T47D (cell line): ENCODE data around the gene CFAP20.
"Not testable (repeated sequence)": the region's sequence is repeated elsewhere in the genome, so short reads cannot be mapped to it uniquely, and the experiment has no call there.

Source experiments
- DNase-seq, 2 experiments: peaks; one replicate each; pipeline versions ENCODE4 v3.0.0 to v3.0.0-alpha.2; 2011 to 2012; ENCODE audit warnings: low read depth in 1 of 2, low spot score in 1 of 2
- JUND ChIP-seq: IDR thresholded peaks from 2 replicates; pipeline ENCODE4 v1.6.1; 2012; ENCODE audit warnings: low read depth
- in situ Hi-C: cut with HindIII; loops from 2 replicates; pipeline ENCODE4 v1.10.0; 2016; ENCODE audit warnings: low sequenced_read_pairs, low pct_unique_long_range_greater_than_20kb

Gene CFAP20

DNA sequence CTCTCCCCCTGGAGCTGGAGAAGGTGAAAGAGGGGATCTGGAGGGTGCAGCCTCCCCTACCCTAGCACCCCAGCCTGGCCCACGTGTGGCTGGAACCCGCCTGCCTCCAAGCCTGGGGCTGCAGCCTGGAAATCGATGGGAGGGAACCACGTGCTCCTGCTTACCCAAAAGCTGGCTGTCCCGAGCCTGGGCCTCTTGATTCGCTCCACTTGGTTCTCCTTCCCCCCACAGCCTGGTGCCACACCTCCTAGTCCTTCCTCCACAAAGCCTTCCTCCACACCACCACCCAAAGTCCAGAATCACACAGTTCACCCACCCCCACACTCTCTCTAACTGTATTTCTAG is 29.3 kb downstream of the CFAP20 start:
- in situ Hi-C loops = no loop called here
- no peak for DNase-seq
- no peak for TF ChIP-seq JUND

DNA sequence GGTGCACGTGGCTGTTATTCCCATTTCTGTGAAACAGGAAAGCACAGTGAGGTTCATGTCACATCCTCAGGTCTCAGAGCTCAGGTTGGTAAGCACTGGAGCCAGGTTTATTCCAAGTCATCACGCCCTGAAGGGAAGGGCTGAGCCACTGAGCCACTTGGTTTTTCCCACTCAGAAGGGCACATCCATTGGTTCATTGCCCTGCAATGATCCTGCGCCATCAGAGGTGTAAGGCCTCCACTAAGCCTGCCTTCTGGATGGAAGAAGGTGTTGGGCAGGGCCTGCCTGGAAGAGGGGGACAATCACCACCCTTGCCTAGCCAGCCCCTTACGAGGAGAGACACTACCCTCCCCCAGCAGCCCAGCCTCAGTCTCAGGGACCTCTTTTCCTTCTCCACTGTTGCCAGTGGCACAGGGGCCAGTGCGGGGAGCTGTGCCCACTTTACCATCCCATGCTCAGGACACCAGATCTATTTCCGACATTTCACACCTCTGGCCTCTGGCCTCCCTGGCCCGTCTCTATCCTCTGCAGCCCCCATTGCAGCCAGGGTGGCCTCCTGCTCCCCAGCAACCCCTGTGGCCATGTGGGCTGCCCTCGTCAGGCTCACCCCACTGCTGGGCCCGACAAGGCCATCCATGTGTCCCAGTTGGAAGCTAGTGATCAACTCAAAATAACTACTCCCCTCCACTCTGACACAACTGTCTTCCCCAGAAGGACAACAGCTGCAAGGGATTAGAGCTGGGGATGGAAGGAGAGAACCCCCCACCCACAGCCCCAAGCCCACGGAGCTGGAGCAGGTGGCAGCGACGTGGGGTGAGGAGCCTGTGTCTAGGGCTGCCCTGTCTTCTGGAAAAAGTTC is 29.9 kb downstream of the CFAP20 start:
- TF ChIP-seq JUND = no peak
- in situ Hi-C loops = no loop called here
- DNase-seq = no peak

DNA sequence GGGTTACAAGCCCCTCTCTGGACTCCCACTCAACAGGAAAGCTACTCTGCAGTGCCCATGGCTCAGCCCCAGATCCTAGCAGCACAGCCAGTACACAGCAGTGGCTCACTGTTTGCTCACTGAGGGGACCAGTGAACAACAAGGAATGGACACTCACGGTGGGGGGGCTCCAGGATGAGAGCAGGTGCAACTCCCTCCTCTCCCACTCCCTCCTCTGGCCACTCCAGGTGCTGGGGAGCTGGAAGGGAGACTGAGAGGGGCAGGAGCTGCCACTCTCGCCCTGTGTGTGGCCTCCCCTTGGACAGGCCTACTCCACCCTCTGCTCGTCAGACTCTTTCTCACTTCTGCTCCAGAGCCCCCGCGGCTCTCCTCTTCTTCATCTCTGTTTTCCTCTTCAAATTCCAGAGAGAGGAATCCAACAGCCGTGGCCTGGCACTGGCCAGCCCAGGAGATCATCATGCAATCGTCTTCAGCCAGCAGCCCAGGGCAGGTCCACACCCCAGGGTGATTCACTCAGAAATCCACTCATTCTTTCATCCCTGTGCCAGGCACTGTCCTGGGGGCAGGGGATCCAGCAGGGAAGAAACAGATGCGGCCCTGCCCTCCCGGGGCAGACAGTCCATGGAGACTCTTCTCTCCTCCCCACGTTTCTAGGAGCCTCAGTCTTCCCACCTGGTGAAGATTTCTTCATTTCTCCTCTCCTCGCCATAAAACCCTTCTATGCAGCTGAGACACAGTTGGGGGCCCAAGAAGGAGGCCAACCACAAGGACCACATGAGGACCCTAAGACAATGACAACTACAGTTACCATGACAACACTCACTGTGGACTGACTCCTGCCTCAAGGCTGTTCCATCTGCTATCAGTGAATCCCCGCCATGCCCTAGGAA is 30.7 kb downstream of the CFAP20 start:
- in situ Hi-C loops = no loop called here
- DNase-seq = no peak
- no peak for TF ChIP-seq JUND

DNA sequence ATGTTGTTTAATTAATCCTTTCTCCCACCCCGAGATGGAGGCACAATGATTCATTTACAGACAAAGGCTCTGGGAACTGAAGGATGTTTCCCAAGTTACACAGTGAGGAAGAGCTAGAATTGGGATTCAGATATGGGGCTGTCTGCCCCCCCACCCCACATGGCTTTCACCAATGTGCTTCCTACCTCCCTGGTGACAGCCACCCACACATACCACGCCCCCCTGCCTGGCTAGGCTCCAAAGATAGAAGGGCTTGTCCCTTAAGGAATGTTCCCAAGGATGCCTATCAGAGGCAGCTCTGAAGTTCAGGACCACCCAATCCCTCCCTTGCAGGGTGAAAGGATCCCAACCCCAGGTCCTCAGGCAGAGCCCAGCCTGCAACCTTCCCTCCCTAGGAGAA is 32.9 kb downstream of the CFAP20 start:
- in situ Hi-C loops = no loop called here
- no peak for TF ChIP-seq JUND
- DNase-seq = no peak

DNA sequence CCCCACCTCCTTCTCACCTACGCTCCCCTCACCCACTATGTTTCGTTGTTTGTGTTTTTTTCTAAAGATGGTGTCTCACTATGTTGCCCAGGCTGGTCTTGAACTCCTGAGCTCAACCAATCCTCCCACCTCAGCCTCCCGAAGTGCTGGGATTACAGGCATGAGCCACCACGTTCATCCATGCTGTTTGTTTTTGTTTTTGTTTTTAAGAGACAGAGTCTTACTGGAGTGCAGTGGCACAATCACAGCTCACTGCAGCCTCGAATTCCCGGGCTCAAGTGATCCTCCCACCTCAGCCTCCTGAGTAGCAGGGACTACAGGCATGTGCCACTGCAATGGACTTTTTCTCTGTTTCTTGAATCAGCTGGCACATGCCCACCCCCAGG is 33.6 kb downstream of the CFAP20 start:
- DNase-seq, in situ Hi-C loops: not testable (repeated sequence)

DNA sequence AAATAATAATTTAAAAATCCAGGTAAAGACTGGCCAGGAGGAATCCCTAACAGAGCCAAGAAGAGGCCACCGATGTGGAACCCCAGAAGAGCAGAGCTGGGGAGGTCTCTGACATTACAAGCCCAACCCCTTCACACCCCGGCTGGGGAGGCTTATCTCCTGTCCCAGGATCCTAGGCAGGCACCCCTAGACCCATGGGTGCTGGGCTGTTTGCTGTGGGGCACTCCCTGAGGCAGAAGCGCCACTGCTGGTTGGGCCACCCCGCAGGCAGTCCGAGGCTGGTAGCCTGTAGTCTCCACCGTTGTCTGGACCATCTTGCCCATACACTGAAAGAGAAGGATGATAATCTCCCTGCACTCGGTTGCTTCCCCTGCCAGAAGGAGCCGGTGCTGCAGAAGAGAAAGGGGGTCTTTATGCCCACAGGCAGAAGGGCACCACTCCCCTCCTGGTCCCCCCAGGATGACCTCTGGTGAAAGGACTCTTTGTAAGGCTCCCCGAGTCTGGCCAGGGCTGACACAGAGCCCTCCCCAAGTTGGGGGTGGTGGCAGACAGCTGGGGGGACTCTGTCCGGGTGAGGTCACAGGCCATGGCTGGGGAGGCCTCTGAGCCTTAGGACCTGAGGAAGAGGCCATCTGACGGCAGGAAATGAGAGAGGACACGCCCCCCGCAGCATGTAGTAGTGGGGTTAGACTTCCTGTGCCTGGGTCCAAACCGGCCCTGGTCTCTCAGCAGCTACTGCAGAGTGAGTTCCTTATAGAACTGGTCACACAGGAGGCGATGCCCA is 34.2 kb downstream of the CFAP20 start:
- TF ChIP-seq JUND = no peak
- in situ Hi-C loops = no loop called here
- no peak for DNase-seq

DNA sequence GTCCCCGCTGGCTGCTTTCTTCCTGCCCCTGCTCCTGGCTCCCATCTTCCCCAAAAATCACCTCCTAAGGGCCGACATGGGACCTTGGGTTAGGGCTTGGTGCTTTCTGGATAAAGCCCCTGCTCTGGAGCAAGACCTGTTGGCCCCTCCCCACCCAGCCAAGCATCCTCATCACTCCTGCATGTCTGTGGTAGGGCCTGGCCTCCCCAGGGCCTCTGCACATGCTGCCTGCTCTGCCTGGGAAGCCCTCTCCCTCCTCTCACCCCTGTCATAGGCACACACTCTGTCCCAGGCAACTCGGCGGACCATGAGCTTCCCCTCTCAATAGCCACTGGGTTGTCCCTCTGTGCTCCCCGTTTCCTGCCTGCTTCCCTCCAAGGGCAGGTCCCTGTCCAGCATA is 35.2 kb downstream of the CFAP20 start:
- TF ChIP-seq JUND = no peak
- no peak for DNase-seq
- in situ Hi-C loops = no loop called here

DNA sequence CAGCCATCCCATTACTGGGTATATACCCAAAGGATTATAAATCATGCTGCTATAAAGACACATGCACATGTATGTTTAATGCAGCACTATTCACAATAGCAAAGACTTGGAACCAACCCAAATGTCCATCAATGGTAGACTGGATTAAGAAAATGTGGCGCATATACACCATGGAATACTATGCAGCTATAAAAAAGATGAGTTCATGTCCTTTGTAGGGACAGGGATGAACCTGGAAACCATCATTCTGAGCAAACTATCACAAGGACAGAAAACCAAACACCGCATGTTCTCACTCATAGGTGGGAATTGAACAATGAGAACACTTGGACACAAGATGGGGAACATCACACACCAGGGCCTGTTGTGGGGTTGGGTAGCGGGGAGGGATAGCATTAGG is 38.8 kb downstream of the CFAP20 start:
- DNase-seq, in situ Hi-C loops: not testable (repeated sequence)

DNA sequence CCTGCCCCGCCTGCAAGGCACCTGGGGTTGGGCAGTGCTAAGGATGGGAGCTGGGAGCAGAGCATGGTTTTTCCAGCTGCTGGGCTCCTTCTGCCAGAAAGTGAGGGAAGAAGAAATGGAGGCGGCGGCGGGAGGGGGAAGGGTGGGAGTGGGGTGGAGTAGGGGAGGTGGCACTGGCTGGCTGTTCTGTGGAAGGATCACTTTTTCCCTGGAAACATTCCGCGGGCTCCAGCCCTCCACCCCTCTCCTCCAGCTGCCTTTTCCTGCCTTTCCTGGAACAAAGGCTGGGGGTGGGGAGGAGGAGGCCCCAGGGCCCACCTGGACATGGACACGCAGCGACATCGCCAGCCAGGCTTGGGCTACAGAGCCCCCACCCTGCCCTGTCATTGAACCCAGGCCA is 41.1 kb downstream of the CFAP20 start:
- TF ChIP-seq JUND = no peak
- in situ Hi-C loops = no loop called here
- DNase-seq = no peak

DNA sequence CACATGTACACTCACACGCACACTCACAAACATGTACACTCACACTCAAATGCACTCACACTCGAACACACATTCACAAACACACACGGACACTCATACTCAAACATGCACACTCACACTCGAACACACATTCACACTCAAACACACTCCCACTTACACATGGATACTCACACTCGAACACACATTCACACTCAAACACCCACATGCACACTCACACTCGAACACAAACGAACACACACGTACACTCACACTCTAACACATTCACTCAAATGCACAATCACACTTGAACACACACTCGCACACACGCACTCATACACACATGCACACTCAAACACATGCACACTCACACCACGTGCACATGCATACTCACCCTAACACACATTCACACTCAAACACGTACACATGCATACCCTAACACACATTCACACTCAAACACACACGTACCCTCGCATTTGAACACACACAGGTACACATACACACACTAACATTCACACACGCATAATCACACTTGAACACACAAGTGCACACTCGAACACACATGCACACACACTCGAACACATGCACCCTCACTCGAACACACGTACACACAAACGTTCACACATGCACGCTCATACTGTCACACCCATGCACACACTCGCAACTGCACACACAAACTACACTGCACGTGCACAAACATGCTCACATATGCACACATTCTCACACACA is 41.8 kb downstream of the CFAP20 start:
- no peak for DNase-seq
- TF ChIP-seq JUND = no peak
- in situ Hi-C loops = no loop called here

DNA sequence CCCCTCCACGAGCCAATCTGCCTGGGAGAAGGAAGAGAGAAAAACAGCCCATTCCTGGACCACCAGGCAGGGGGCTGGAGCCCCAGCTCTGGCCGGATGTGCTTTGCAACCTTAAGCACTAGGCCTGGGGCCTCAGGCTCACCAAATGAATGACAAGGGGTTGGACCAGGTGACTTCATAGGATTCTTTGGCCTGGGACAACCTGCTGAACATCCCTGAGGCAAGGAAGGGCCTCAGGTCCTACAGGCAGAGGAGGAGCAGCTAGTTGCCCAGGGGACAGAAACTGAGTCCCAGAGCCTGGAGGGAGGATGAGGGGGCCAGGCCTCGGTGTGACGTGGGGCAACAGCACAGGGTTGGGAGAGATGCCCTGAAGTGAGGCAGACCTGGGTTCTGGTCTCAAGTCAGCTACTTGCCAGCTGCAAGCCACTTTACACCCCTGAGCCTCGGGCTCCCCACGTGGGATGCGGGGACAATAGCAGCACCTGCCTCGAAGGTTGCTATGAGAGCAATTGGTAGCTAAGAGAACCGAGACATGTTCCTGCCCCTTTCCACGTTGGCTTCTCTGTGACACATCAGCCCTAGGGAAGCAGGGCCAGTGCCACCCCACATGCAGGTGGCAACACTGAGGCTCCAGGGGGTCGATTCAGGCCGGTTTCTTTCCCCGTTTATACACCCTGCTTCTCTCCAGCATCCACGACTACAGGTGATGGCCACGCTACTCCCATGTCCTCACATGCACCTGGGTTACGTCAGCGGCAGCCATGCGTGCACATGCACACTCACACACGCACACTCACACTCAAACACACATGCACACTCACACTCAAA is 42.6 kb downstream of the CFAP20 start:
- in situ Hi-C loops = no loop called here
- no peak for DNase-seq
- TF ChIP-seq JUND = no peak
